ENCODE measurements around the gene UCKL1.

Gene UCKL1

DNA sequence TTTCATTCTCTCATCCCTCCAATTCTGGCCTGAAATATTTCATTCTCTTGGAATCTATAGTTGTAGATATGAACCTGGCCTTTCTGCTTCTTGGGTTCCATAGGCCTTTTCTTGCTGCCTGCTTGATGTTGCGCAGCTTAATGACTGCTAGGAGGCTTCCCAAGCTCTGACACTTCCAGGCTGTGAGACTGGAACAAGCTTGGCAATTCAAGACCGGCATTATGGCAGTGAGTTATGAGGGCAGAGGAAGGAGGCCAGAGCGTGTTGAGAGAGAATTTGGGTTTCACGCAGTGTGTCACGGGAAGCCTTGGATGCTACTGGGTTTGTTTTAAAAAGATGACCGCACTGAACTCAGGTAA is 62.2 kb downstream of the UCKL1 start:
- peak overlapping the region; percentile 49 to 69 for H3K4me3 ChIP-seq (replicated peaks in 1 of 2; ENCODE audit: low read depth in 2 of 2, low read length in 2 of 2)
- DNase-seq (ENCODE audit: low read depth in 2 of 2), result no peak
- TF ChIP-seq, protein P1, sequence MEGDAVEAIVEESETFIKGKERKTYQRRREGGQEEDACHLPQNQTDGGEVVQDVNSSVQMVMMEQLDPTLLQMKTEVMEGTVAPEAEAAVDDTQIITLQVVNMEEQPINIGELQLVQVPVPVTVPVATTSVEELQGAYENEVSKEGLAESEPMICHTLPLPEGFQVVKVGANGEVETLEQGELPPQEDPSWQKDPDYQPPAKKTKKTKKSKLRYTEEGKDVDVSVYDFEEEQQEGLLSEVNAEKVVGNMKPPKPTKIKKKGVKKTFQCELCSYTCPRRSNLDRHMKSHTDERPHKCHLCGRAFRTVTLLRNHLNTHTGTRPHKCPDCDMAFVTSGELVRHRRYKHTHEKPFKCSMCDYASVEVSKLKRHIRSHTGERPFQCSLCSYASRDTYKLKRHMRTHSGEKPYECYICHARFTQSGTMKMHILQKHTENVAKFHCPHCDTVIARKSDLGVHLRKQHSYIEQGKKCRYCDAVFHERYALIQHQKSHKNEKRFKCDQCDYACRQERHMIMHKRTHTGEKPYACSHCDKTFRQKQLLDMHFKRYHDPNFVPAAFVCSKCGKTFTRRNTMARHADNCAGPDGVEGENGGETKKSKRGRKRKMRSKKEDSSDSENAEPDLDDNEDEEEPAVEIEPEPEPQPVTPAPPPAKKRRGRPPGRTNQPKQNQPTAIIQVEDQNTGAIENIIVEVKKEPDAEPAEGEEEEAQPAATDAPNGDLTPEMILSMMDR (IDR thresholded peaks at IDR 0.05; ENCODE audit: low read depth, low read length), result no peak

DNA sequence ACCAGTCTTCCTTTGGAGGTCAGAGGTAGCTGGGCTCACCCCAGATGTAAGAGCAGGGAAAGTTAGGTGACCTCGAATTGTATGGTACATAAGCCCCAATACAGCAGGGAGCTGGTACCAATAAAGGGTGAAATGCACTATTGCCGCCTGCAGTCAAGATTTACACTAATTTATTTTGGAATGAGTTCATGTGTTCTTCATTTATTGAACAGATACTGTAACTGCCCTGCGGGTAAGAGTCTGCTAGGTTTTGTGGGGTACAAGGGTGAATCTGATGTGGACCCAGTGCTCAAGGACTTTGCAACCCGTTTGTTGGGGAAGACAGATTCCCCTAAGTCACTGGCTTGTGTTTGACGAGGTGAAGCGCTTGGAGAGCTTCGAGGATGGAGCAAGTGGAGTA is 63.8 kb downstream of the UCKL1 start:
- DNase-seq (ENCODE audit: low read depth in 2 of 2), result no peak
- H3K4me3 ChIP-seq (replicated peaks in 1 of 2; ENCODE audit: low read depth in 2 of 2, low read length in 2 of 2), result no peak overlapping the region
- TF ChIP-seq, protein P1 (IDR thresholded peaks at IDR 0.05; ENCODE audit: low read depth, low read length), result no peak

DNA sequence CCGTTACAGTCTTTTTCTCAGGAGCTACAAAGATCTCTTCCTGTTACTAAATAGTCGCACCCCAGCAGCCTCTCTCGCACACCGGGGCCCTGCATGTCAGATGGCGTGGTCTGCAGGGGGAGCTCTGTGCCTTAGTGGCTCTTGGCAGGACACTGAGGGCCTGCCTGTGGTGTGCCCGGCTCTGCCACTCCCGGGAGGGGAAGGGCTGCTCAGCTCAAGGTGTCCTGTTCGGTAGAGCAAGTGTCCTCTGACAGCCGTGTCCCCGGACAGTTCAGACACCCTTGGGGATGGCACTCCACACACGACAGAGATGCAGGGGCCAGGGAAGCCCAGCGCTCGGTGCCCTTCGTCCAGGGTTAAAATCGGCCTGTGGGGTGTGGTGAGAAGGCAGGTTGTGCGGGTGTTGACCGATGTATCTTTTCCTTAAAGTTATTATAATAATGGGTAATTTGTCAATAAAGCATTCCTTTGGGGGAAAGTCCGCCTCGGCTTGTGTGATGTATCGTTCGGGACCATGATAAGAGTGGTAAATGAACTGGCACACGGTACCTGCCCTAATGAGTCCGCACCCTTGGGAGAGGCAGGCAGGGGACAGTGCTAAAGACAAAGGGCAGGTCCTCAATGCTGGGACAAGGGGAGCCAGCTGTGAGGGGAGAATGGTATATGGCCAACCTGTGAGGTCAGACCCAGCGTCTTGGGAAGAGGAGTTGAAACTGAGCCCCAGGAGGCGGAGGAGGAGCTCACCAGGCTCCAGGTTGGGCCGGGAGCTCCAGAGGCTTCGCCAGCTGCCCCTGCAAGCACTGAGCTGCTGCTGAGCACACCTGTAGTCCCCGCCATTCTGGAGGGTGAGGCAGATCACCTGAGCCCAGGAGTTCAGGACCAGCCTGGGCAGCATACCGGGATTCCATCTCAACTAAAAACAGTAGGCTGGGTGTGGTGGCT is 64.9 kb downstream of the UCKL1 start:
- no peak for DNase-seq (ENCODE audit: low read depth in 2 of 2)
- TF ChIP-seq, protein P1 (IDR thresholded peaks at IDR 0.05; ENCODE audit: low read depth, low read length), result no peak
- no peak overlapping the region for H3K4me3 ChIP-seq (replicated peaks in 1 of 2; ENCODE audit: low read depth in 2 of 2, low read length in 2 of 2)

DNA sequence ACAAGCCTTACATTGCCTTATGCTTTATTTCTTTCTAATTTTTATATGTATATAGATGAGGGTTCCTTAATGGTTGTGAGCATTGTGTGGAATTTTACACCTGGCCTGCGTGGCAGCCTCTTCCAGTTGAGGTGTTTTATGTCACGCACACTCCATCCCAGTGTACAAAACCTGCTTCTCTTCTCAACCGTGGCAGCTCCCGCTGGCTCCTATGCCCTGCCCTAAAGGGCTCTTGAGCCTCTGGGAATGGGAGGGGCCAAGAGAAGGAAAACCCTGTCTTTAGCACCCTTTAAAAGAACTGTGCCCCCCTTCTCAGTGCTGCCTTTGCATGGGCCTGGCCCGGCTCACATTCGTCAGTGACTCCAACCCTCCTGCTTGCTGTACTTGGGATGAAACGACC is 65.6 kb downstream of the UCKL1 start:
- no peak for DNase-seq (ENCODE audit: low read depth in 2 of 2)
- TF ChIP-seq, protein P1 (IDR thresholded peaks at IDR 0.05; ENCODE audit: low read depth, low read length), result no peak
- H3K4me3 ChIP-seq (replicated peaks in 1 of 2; ENCODE audit: low read depth in 2 of 2, low read length in 2 of 2), result no peak overlapping the region

DNA sequence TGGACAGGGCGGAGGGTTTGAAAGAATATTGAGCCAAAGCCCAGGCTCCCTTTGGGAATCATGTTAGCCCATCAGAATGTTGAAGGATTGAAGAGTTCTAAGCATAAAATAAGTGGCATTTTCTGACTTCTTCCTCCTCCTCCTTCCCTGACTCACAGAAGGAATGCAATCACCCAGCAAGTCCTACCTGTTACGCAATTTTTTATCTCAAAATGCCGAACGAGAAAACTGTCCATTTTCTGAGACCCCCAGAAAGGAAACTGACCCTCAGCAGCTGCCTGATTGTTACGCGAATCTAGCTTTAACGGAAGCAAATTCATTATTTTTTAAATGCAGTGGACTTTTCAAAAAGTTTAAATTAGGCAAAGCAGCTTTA is 66.0 kb downstream of the UCKL1 start:
- DNase-seq (ENCODE audit: low read depth in 2 of 2), result peak; percentile 23 to 29
- TF ChIP-seq, protein P1 (IDR thresholded peaks at IDR 0.05; ENCODE audit: low read depth, low read length), result no peak
- no peak overlapping the region for H3K4me3 ChIP-seq (replicated peaks in 1 of 2; ENCODE audit: low read depth in 2 of 2, low read length in 2 of 2)
